ENCODE measurements around the gene SSX4.
"Not testable (repeated sequence)": the region's sequence is repeated elsewhere in the genome, so short reads cannot be mapped to it uniquely, and the experiment has no call there.

The SSX4 gene, protein sequence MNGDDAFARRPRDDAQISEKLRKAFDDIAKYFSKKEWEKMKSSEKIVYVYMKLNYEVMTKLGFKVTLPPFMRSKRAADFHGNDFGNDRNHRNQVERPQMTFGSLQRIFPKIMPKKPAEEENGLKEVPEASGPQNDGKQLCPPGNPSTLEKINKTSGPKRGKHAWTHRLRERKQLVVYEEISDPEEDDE

DNA sequence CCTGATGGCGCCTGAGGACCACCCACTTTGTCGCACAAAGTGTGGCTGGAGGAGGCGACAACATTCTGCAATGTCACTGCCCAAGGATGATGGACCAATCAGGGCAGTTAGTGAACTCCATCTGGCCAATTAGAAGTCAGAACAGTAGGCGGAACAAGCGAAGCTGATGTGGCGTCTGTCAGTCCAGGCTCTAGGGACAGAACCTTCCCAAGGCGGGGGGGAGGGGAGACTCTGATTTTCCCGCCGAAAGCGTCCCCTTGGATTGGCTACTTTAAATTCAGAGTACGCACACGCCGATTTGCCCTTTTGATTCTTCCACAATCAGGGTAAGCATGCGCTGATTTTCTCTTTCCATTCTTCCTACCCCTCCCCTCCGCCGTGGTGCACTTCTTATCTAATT, at the start of gene SSX4:
Gene SSX4, plus strand, starts transcription at position 301 of the 400 bp plus-strand sequence. CDS start 515 bp downstream, outside the sequence.
- not testable (repeated sequence) for DNase-seq; H3K4me1 Mint-ChIP-seq; H3K27ac Mint-ChIP-seq; H3K4me3 Mint-ChIP-seq; H3K36me3 Mint-ChIP-seq (ENCODE audit: low read depth); H3K9me3 Mint-ChIP-seq; H3K27me3 Mint-ChIP-seq (ENCODE audit: low read depth, poor library complexity)

DNA sequence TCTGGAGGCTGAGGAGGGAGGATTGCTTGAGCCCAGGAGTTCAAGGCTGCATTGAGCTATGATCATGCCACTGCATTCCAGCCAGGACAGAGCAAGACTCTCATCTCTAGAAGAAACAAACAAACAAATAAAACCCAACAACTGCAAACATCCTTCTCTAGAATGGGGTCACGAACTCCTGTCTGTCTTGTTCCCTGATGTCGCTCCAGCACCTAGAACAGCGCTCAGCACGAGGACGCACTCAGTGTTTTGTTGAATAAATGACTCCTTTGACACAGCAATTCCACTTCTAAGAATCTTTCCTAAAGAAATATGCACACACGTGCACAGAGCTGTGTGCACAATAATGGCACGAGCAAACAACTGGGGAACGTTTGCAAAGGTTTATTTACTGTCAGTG, 37.3 kb upstream of the SSX4 start:
- H3K36me3 Mint-ChIP-seq (ENCODE audit: low read depth); DNase-seq; H3K27ac Mint-ChIP-seq; H3K4me1 Mint-ChIP-seq; H3K4me3 Mint-ChIP-seq; H3K27me3 Mint-ChIP-seq (ENCODE audit: low read depth, poor library complexity): not testable (repeated sequence)
- H3K9me3 Mint-ChIP-seq: peaks cover 42% of the 10 kb centered on the region

DNA sequence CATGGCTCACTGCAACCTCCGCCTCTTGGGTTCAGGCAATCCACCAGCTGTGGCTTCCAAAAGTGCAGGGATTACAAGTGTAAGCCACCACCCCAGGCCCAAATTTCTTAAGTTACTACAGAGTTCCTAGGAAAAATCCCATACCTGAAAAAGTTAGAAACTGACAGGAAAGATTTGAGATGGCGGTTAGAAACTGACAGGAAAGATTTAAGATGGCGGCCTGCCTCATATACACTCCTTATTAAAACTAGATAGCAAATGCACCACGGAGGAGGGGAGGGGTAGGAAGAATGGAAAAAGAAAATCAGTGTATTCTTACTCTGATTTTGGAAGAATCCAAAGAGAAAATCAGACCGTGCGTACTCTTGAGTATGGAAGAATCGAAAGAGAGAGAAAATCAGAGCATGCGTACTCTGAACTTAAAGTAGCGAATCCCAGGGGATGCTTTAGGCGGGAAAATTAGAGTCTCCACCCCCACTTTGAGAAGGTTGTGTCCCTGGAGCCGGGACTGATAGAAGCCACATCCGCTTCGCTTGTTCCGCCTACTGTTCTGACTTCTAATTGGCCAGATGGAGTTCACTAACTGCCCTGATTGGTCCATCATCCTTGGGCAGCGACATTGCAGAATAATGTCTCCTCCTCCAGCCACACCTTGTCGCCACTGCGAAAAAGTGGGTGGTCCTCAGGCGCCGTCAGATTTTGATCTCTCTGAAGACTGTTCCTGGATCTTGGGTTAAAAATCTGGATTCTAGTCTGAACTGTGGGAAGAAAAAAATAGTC, 26.8 kb upstream of the SSX4 start, which contains the start of gene SSX3:
Gene SSX3, minus strand, starts transcription at position 389 of the 780 bp plus-strand sequence. CDS start 1,454 bp downstream, outside the sequence.
- Mint-ChIP-seq H3K27ac (peak within 1 kb of the TSS; percentile 77), H3K4me1 (peaks cover 15% of the 10 kb centered on the region), H3K9me3 (peaks cover 56% of the 10 kb centered on the region)
- not testable (repeated sequence) for H3K4me3 Mint-ChIP-seq; H3K27me3 Mint-ChIP-seq (ENCODE audit: low read depth, poor library complexity); H3K36me3 Mint-ChIP-seq (ENCODE audit: low read depth); DNase-seq

DNA sequence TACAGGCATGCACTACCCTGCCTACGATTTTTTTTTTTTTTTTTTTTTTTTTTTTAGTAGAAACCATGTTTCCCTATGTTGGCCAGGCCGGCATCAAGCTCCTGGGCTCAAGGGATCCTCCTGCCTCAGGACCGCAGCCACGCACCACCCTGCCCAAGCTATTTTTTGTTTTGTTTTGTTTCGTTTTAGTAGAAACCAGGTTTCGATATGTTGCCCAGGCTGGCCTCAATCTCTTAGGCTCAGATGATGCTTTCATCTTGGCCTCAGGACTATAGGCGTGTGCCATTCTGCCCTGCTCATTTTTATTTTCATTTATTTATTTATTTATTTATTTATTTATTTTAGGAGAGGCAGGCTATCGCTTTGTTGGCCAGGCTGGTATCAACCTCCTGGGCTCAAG, 25.7 kb upstream of the SSX4 start:
- H3K27ac Mint-ChIP-seq: no peak overlapping the region
- no peak for DNase-seq
- H3K27me3 Mint-ChIP-seq (ENCODE audit: low read depth, poor library complexity): peaks cover 5% of the 10 kb centered on the region
- peaks cover 54% of the 10 kb centered on the region for H3K9me3 Mint-ChIP-seq
- H3K4me1 Mint-ChIP-seq: peaks cover 15% of the 10 kb centered on the region
- H3K36me3 Mint-ChIP-seq (ENCODE audit: low read depth): no peaks in the 10 kb centered on the region
- TF ChIP-seq, protein P1, sequence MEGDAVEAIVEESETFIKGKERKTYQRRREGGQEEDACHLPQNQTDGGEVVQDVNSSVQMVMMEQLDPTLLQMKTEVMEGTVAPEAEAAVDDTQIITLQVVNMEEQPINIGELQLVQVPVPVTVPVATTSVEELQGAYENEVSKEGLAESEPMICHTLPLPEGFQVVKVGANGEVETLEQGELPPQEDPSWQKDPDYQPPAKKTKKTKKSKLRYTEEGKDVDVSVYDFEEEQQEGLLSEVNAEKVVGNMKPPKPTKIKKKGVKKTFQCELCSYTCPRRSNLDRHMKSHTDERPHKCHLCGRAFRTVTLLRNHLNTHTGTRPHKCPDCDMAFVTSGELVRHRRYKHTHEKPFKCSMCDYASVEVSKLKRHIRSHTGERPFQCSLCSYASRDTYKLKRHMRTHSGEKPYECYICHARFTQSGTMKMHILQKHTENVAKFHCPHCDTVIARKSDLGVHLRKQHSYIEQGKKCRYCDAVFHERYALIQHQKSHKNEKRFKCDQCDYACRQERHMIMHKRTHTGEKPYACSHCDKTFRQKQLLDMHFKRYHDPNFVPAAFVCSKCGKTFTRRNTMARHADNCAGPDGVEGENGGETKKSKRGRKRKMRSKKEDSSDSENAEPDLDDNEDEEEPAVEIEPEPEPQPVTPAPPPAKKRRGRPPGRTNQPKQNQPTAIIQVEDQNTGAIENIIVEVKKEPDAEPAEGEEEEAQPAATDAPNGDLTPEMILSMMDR (IDR thresholded peaks at IDR 0.05): no peak
- H3K4me3 Mint-ChIP-seq: no peak overlapping the region

DNA sequence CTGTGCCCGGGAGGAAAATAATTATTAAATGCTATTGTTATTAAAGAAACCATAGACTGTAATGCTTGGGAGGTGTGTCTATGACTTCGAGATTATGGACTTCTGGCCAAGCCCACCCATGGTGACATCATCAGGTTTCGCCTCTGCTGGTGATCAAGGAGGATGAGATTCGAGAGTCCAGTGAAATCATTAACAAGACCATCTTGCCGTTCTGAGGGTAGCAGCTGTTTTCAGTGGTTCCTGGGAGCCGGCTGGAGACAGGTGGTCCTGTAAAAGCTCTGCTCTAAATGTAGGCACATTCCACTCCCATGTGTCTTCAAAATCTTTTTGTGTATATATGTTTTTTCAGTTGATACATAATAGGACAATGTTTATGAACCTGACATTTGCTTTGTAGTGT, 24.1 kb upstream of the SSX4 start:
- not testable (repeated sequence) for H3K4me3 Mint-ChIP-seq; DNase-seq; H3K36me3 Mint-ChIP-seq (ENCODE audit: low read depth); H3K27me3 Mint-ChIP-seq (ENCODE audit: low read depth, poor library complexity); H3K27ac Mint-ChIP-seq
- Mint-ChIP-seq H3K4me1 (peaks cover 11% of the 10 kb centered on the region), H3K9me3 (peaks cover 52% of the 10 kb centered on the region)

DNA sequence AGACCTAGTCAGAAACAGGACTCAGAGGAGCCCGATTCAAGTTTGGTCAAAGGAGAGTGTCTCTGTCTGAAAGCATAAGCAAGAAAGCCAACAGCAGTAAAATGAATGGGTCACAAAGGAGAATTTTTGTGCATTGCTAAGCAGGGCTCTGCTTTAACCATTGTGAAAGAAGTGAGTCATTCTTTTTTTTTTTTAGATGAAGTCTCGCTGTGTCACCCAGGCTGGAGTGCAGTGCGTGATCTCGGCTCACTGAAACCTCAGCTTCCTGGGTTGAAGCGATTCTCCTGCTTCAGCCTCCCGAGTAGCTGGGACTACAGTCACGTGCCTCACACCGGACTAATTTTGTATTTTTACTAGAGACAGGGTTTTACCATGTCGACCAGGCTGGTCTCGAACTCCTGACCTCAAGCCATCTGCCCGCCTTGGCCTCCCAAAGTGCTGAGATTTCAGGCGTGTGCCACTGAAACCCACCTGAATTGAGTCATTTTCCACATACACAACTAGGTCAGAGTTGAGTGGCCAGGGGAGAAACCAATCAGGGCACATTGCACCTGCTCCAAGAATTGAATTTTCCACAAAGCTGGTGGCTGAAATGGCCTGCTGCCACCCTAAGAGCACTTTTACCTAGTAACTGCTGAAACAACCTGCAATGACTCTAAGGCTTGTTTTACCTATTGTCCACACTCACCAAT, 15.5 kb upstream of the SSX4 start:
- not testable (repeated sequence) for H3K27me3 Mint-ChIP-seq (ENCODE audit: low read depth, poor library complexity); H3K27ac Mint-ChIP-seq; H3K36me3 Mint-ChIP-seq (ENCODE audit: low read depth); H3K4me3 Mint-ChIP-seq; DNase-seq; H3K4me1 Mint-ChIP-seq
- H3K9me3 Mint-ChIP-seq: peaks cover 24% of the 10 kb centered on the region

DNA sequence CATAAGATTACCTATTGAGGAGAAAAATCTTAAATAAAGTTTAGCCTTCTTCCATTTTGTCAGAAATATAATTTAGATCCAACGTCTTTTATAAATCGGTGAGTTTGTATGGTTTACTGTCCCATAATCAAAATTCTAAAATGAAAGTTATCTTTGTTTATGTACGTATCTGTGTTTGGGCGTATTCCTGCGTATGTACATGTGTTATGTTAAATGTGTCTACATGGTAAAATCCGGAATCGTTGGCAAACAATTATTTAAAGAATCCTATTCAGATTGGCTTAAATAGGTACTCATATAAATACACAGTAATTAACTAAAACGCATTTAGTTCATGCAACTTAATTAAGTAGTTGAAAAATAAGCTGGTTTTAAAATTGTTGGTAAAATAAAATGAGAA, 12.9 kb upstream of the SSX4 start:
- H3K27ac Mint-ChIP-seq, DNase-seq, H3K4me1 Mint-ChIP-seq: not testable (repeated sequence)

DNA sequence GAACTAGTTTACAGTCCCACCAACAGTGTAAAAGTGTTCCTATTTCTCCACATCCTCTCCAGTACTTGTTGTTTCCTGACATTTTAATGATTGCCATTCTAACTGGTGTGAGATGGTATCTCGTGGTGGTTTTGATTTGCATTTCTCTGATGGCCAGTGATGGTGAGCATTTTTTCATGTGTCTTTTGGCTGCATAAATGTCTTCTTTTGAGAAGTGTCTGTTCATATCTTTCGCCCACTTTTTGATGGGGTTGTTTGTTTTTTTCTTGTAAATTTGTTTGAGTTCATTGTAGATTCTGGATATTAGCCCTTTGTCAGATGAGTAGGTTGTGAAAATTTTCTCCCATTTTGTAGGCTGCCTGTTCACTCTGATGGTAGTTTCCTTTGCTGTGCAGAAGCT, 13.6 kb downstream of the SSX4 start:
- not testable (repeated sequence) for DNase-seq; H3K36me3 Mint-ChIP-seq (ENCODE audit: low read depth); H3K4me1 Mint-ChIP-seq; H3K4me3 Mint-ChIP-seq; H3K9me3 Mint-ChIP-seq; H3K27ac Mint-ChIP-seq; H3K27me3 Mint-ChIP-seq (ENCODE audit: low read depth, poor library complexity)

More for the DNA sequence above, 12.9 kb upstream of the SSX4 start:
- not testable (repeated sequence) for H3K36me3 Mint-ChIP-seq (ENCODE audit: low read depth); H3K4me3 Mint-ChIP-seq; H3K9me3 Mint-ChIP-seq; H3K27me3 Mint-ChIP-seq (ENCODE audit: low read depth, poor library complexity)

DNA sequence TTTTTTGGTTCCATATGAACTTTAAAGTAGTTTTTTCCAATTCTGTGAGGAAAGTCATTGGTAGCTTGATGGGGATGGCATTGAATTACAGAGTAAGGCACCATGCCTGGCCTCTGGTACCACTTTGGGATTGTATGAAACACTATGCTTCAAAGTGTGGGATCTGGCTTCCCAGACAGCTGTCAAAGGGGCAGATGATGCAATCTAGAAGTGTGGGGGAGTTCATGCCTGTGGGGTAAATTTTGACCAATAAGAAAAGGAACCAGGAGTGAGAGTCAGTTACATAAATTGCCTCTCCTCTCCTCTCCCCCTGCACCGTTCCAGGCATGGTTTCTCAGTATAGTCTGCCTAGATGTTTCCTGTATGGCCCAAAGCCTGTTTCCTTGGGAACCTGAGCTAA, 14.5 kb downstream of the SSX4 start:
- not testable (repeated sequence) for H3K36me3 Mint-ChIP-seq (ENCODE audit: low read depth)

DNA sequence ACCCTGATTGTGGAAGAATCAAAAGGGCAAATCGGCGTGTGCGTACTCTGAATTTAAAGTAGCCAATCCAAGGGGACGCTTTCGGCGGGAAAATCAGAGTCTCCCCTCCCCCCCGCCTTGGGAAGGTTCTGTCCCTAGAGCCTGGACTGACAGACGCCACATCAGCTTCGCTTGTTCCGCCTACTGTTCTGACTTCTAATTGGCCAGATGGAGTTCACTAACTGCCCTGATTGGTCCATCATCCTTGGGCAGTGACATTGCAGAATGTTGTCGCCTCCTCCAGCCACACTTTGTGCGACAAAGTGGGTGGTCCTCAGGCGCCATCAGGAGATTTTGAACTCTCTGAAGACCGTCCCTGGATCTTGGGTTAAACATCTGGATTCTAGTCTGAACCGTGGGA, 28.5 kb downstream of the SSX4 start, which contains the start of gene SSX4B:
Gene SSX4B, minus strand, starts transcription at position 101 of the 400 bp plus-strand sequence. CDS start 588 bp downstream, outside the sequence.
- H3K27me3 Mint-ChIP-seq (ENCODE audit: low read depth, poor library complexity); H3K9me3 Mint-ChIP-seq; H3K4me1 Mint-ChIP-seq; H3K27ac Mint-ChIP-seq; H3K36me3 Mint-ChIP-seq (ENCODE audit: low read depth); H3K4me3 Mint-ChIP-seq; DNase-seq: not testable (repeated sequence)

More for the DNA sequence above, 14.5 kb downstream of the SSX4 start:
- not testable (repeated sequence) for H3K9me3 Mint-ChIP-seq; H3K27ac Mint-ChIP-seq; H3K4me1 Mint-ChIP-seq; H3K4me3 Mint-ChIP-seq; H3K27me3 Mint-ChIP-seq (ENCODE audit: low read depth, poor library complexity); DNase-seq

DNA sequence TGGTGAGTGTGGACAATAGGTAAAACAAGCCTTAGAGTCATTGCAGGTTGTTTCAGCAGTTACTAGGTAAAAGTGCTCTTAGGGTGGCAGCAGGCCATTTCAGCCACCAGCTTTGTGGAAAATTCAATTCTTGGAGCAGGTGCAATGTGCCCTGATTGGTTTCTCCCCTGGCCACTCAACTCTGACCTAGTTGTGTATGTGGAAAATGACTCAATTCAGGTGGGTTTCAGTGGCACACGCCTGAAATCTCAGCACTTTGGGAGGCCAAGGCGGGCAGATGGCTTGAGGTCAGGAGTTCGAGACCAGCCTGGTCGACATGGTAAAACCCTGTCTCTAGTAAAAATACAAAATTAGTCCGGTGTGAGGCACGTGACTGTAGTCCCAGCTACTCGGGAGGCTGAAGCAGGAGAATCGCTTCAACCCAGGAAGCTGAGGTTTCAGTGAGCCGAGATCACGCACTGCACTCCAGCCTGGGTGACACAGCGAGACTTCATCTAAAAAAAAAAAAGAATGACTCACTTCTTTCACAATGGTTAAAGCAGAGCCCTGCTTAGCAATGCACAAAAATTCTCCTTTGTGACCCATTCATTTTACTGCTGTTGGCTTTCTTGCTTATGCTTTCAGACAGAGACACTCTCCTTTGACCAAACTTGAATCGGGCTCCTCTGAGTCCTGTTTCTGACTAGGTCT, 43.8 kb downstream of the SSX4 start:
- not testable (repeated sequence) for H3K4me3 Mint-ChIP-seq; H3K4me1 Mint-ChIP-seq; H3K36me3 Mint-ChIP-seq (ENCODE audit: low read depth); H3K27ac Mint-ChIP-seq; DNase-seq; H3K27me3 Mint-ChIP-seq (ENCODE audit: low read depth, poor library complexity)
- peaks cover 27% of the 10 kb centered on the region for H3K9me3 Mint-ChIP-seq

DNA sequence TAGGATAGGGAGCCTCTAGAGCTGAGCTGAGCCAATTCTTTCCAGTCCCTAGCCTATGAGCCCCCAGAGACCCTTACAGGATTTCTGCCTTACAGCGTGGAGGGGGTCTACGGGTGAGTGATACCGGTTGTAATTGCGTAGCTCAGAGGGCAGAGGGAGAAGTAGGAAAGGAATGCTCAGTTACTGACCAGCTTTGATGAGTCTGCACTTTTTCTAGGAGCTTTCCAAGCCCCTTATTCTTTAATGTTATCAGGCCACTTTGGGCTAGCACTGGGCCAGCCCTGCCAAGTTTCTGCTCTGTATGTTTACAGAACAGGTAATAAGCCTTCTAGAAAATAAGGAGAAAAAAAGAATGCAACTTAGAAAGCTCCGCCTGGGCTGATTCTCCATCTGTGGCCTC, 46.3 kb downstream of the SSX4 start:
- H3K27me3 Mint-ChIP-seq (ENCODE audit: low read depth, poor library complexity); DNase-seq; H3K27ac Mint-ChIP-seq; H3K4me3 Mint-ChIP-seq; H3K4me1 Mint-ChIP-seq; H3K36me3 Mint-ChIP-seq (ENCODE audit: low read depth): not testable (repeated sequence)
- peaks cover 49% of the 10 kb centered on the region for H3K9me3 Mint-ChIP-seq

DNA sequence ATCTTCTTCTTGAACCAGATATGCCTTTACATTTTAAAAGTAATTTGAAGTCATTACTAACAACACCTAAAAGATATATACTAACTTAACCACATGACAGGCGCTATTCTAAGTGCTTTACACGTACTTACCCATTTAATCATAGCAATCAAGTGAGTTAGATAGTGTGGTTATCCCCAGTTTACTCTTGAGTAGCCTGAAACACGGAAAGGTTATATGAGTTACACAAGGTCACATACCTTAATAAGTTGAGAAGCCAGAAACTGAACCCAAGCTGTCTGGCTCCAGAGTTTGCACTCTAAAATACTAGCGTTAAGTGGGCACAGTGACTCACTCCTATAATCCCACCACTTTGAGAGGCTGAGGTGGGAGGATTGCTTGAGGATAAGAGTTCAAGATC, 46.8 kb downstream of the SSX4 start:
- peaks cover 55% of the 10 kb centered on the region for H3K9me3 Mint-ChIP-seq
- not testable (repeated sequence) for H3K4me3 Mint-ChIP-seq; H3K36me3 Mint-ChIP-seq (ENCODE audit: low read depth); H3K27ac Mint-ChIP-seq; H3K27me3 Mint-ChIP-seq (ENCODE audit: low read depth, poor library complexity); H3K4me1 Mint-ChIP-seq; DNase-seq

Data from nephron progenitor cell (in vitro differentiated cells).